Measurements from ENCODE around the gene CHST5. TPM values are rescaled to one million over a fixed set of nuclear protein-coding genes. Genes with fewer than 3 reads are reported as not detected.

Gene CHST5
- total and polyA plus RNA-seq, 2 donors (not counting 1 experiment from before 2014, with no cell fraction given): 0.99 TPM; not detected in 1

DNA sequence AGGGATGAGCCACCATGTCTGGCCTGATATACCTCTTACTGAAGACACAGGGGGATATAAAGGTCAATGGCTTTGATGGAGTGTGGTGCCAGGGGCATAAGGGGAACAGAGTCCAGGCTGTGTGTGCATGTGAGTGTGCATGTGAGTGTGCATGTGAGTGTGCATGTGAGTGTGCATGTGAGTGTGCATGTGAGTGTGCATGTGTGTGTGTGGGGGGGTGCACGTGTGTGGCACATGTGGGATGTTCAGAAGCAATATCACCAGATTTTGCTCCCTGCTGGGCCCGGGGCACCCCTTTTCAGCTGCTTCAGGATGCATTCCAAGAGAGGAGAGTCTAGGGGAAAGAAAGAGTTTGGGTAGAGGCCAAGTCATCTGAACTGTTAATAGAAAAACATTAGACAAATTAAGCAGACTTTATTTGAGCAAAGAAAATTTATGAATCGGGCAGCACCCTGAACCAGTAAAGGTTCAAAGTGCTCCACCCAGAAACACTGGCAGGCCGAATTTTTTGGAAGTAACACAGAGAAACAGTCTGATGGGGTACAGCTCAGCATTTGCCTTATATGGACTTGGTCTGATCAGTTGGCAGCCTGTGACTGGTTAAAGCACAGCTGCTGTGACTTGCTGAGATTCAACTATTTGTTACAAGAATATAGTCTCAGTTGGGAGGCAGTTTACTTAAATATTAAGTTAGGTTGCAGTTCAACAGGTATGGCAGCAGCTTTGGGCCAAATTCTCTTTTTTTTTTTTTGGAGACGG is 9.7 kb downstream of the CHST5 start:
- H3K9me3 ChIP-seq (ENCODE audit: control extremely low read depth in 1 of 3, control insufficient read depth in 2 of 3, insufficient read depth in 1 of 3, low read length in 2 of 3): peaks cover 0 to 4% (median 0%) of the 10 kb centered on the region in 3 donors
- H3K27me3 ChIP-seq (replicated peaks in 1 of 4; ENCODE audit: control extremely low read depth in 1 of 4, control insufficient read depth in 3 of 4, insufficient read depth in 4 of 4, low read length in 3 of 4): no peaks in the 10 kb centered on the region
- H4K20me1 ChIP-seq (ENCODE audit: control insufficient read depth, insufficient read depth, low read length, poor library complexity, severe bottlenecking): no peaks in the 10 kb centered on the region
- no peaks in the 10 kb centered on the region for H3K79me2 ChIP-seq (ENCODE audit: control insufficient read depth, insufficient read depth, low read length)
- H3K4me3 ChIP-seq (ENCODE audit: control extremely low read depth in 1 of 5, extremely low read depth in 1 of 5, insufficient read depth in 1 of 5, low read depth in 2 of 5, low read length in 4 of 5): no peak overlapping the region
- 93% methylated on average over 5 of the region's 5 CpGs for WGBS (ENCODE audit: insufficient coverage)
- no peaks in the 10 kb centered on the region for H3K36me3 ChIP-seq (replicated peaks in 1 of 2; ENCODE audit: control extremely low read depth in 1 of 2, control insufficient read depth in 1 of 2, extremely low read depth in 1 of 2, insufficient read depth in 2 of 2, low read length in 1 of 2)
- ChIA-PET CTCF (no interaction called here), POLR2A (no interaction called here)
- no peak overlapping the region for H2AFZ ChIP-seq (ENCODE audit: insufficient read depth, low read depth, low read length, poor library complexity, severe bottlenecking)
- Mint-ChIP-seq H3K9me3 (ENCODE audit: insufficient read depth) (no peaks in the 10 kb centered on the region), H3K27me3 (no peaks in the 10 kb centered on the region), H3K4me3 (no peak overlapping the region), H3K4me1 (peaks cover 3% of the 10 kb centered on the region), H3K27ac (no peak overlapping the region)
- H3K9ac ChIP-seq (ENCODE audit: low read length): no peak overlapping the region
- DNase-seq (no peak), ATAC-seq (ENCODE audit: low read depth) (no peak)
- no peak overlapping the region for H3K27ac ChIP-seq (ENCODE audit: low read length in 2 of 2)
- peaks cover 0 to 3% of the 10 kb centered on the region in 2 donors for H3K4me1 ChIP-seq (ENCODE audit: control insufficient read depth in 2 of 2, insufficient read depth in 2 of 2, low read length in 2 of 2)
- H3K4me2 ChIP-seq (replicated peaks; ENCODE audit: low read depth, low read length, poor library complexity, severe bottlenecking): no peak overlapping the region
- no peak for TF ChIP-seq CTCF (IDR thresholded peaks at IDR 0.05)
- TF ChIP-seq EZH2 (IDR thresholded peaks at IDR 0.05; ENCODE audit: borderline replicate concordance, insufficient read depth, low read depth, low read length, poor library complexity, severe bottlenecking): no peak
- intact Hi-C loops (cut with micrococcal nuclease): no loop called here

DNA sequence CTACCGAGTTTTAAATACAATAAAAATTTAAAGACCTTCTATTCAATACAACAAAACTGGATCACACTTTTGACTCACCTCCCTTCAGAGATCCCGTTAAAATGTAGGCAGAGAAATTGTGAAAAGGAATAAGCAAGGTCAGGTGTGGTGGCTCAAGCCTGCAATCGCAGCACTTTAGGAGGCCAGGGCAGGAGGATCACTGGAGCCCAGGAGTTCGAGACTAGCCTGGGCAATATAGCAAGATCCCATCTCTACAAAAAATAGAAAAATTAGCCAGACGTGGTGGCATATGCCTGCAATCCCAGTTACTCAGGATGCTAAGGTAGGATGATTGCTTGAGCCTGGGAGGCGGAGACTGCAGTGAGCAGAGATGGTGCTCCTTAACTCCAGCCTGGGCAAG is 16.7 kb downstream of the CHST5 start:
- no peaks in the 10 kb centered on the region for H3K27me3 Mint-ChIP-seq
- Histone ChIP-seq H3K36me3 (replicated peaks in 1 of 2; ENCODE audit: control extremely low read depth in 1 of 2, control insufficient read depth in 1 of 2, extremely low read depth in 1 of 2, insufficient read depth in 2 of 2, low read length in 1 of 2) (no peaks in the 10 kb centered on the region), H3K9ac (ENCODE audit: low read length) (no peak overlapping the region), H3K9me3 (ENCODE audit: control extremely low read depth in 1 of 3, control insufficient read depth in 2 of 3, insufficient read depth in 1 of 3, low read length in 2 of 3) (no peaks in the 10 kb centered on the region), H3K79me2 (ENCODE audit: control insufficient read depth, insufficient read depth, low read length) (no peaks in the 10 kb centered on the region), H3K4me2 (replicated peaks; ENCODE audit: low read depth, low read length, poor library complexity, severe bottlenecking) (no peak overlapping the region), H3K4me3 (ENCODE audit: control extremely low read depth in 1 of 5, extremely low read depth in 1 of 5, insufficient read depth in 1 of 5, low read depth in 2 of 5, low read length in 4 of 5) (no peak overlapping the region), H4K20me1 (ENCODE audit: control insufficient read depth, insufficient read depth, low read length, poor library complexity, severe bottlenecking) (no peaks in the 10 kb centered on the region), H3K4me1 (ENCODE audit: control insufficient read depth in 2 of 2, insufficient read depth in 2 of 2, low read length in 2 of 2) (peaks cover 0 to 13% of the 10 kb centered on the region in 2 donors), H3K27ac (ENCODE audit: low read length in 2 of 2) (no peak overlapping the region), H2AFZ (ENCODE audit: insufficient read depth, low read depth, low read length, poor library complexity, severe bottlenecking) (no peak overlapping the region), H3K27me3 (replicated peaks in 1 of 4; ENCODE audit: control extremely low read depth in 1 of 4, control insufficient read depth in 3 of 4, insufficient read depth in 4 of 4, low read length in 3 of 4) (no peaks in the 10 kb centered on the region)
- H3K4me3 Mint-ChIP-seq: no peak overlapping the region
- peaks cover 12% of the 10 kb centered on the region for H3K4me1 Mint-ChIP-seq
- WGBS (ENCODE audit: insufficient coverage): 100% methylated on average over 2 of the region's 6 CpGs
- DNase-seq (no peak), ATAC-seq (ENCODE audit: low read depth) (no peak)
- intact Hi-C loops (cut with micrococcal nuclease): no loop called here
- H3K27ac Mint-ChIP-seq: no peak overlapping the region
- TF ChIP-seq CTCF (IDR thresholded peaks at IDR 0.05): no peak
- TF ChIP-seq EZH2 (IDR thresholded peaks at IDR 0.05; ENCODE audit: borderline replicate concordance, insufficient read depth, low read depth, low read length, poor library complexity, severe bottlenecking): no peak
- POLR2A ChIA-PET: no interaction called here
- H3K9me3 Mint-ChIP-seq (ENCODE audit: insufficient read depth): no peaks in the 10 kb centered on the region
- CTCF ChIA-PET: interaction anchor here (1.4 to 3.5 kb wide), 4 partner anchors 47 to 245 kb away, joined by 4 to 17 read pairs (median 12); partner anchors contain the start of genes KARS1 and TERF2IP

All from B cell (primary cell).